Muscle of leg (tissue), 11 donors: Measurements from ENCODE around the gene CCM2. TPM values are rescaled to one million over a fixed set of nuclear protein-coding genes. Genes with fewer than 3 reads are reported as not detected.
A peak's percentile ranks its signal among the peaks of the same experiment; 100 is the strongest.

Experiments
- DNase-seq: peaks from one replicate; pipeline ENCODE4 v3.0.0; 2013
- H3K27ac ChIP-seq: one replicate; pipeline ENCODE4 v1.5.1; 2013; ENCODE audit warnings: mild to moderate bottlenecking, low read length, control low read depth
- H3K27me3 ChIP-seq: one replicate; pipeline ENCODE4 v1.6.1; 2013; ENCODE audit warnings: low read length; ENCODE audit not compliant: control insufficient read depth, insufficient read depth
- H3K36me3 ChIP-seq: one replicate; pipeline ENCODE4 v1.6.1; 2013; ENCODE audit warnings: low read length; ENCODE audit not compliant: control insufficient read depth, insufficient read depth
- H3K4me1 ChIP-seq: one replicate; pipeline ENCODE4 v1.6.1; 2013; ENCODE audit warnings: low read length; ENCODE audit not compliant: control insufficient read depth, insufficient read depth
- H3K4me3 ChIP-seq: one replicate; pipeline ENCODE4 v1.5.1; 2013; ENCODE audit warnings: low read length, control low read depth
- H3K9me3 ChIP-seq: replicated peaks from 2 replicates; pipeline ENCODE4 v1.6.1; 2013; ENCODE audit warnings: low read depth, low read length; ENCODE audit not compliant: control insufficient read depth
- WGBS: methylation state at CpG from one replicate; pipeline ENCODE4 v1.1.5; 2013; ENCODE audit warnings: missing lambda C conversion rate; ENCODE audit not compliant: insufficient coverage; 5-methylcytosine and 5-hydroxymethylcytosine counted together
- polyA plus RNA-seq, 8 donors: library from polyadenylated mRNA; unstranded; fragments of 120-200 nt; gene quantifications; one replicate each; pipeline versions ENCODE4 v1.2.1 to v1.2.3, GENCODE V29; 2013; ENCODE audit warnings: inconsistent platforms in 1 of 8, low replicate concordance in 1 of 8; ENCODE audit not compliant: insufficient read length in 8 of 8, insufficient read depth in 1 of 8
- total RNA-seq: library from RNA; stranded (reverse); fragments of 120-200 nt; gene quantifications from one replicate; pipeline ENCODE4 v1.2.4, GENCODE V29; 2013

CCM2 gene
- total and polyA plus RNA-seq, 9 donors, result 36.1 to 47.2 (median 43.1) TPM

- H3K9me3 ChIP-seq, result no peaks in the 10 kb centered on the region
- H3K4me3 ChIP-seq, result no peak overlapping the region
- DNase-seq, result no peak
- peaks cover 39% of the 10 kb centered on the region for H3K36me3 ChIP-seq
- 95% methylated on average over 9 of the region's 12 CpGs for WGBS
- H3K4me1 ChIP-seq, result no peaks in the 10 kb centered on the region
- H3K27ac ChIP-seq, result no peak overlapping the region
- H3K27me3 ChIP-seq, result no peaks in the 10 kb centered on the region
These were observed 24.5 kb upstream of the CCM2 start for GRCh38 chr7:44975331-44976039.

GRCh38 chr7:44976040-44976745, 23.8 kb upstream of the CCM2 start:
- no peaks in the 10 kb centered on the region for H3K27me3 ChIP-seq
- H3K4me1 ChIP-seq, result no peaks in the 10 kb centered on the region
- H3K36me3 ChIP-seq, result peaks cover 46% of the 10 kb centered on the region
- H3K27ac ChIP-seq, result no peak overlapping the region
- H3K9me3 ChIP-seq, result no peaks in the 10 kb centered on the region
- 98% methylated on average over 5 of the region's 6 CpGs for WGBS
- DNase-seq, result no peak
- no peak overlapping the region for H3K4me3 ChIP-seq

GRCh38 chr7:44976746-44977196, 23.2 kb upstream of the CCM2 start:
- Histone ChIP-seq H3K27me3 (no peaks in the 10 kb centered on the region), H3K4me3 (no peak overlapping the region), H3K36me3 (peaks cover 52% of the 10 kb centered on the region), H3K4me1 (no peaks in the 10 kb centered on the region), H3K9me3 (no peaks in the 10 kb centered on the region), H3K27ac (no peak overlapping the region)
- WGBS, result 95% methylated on average over 17 of the region's 17 CpGs
- no peak for DNase-seq

- H3K4me1 ChIP-seq, result no peaks in the 10 kb centered on the region
- H3K36me3 ChIP-seq, result peaks cover 56% of the 10 kb centered on the region
- no peak overlapping the region for H3K27ac ChIP-seq
- H3K9me3 ChIP-seq, result no peaks in the 10 kb centered on the region
- no peaks in the 10 kb centered on the region for H3K27me3 ChIP-seq
- peak overlapping the region; percentile 19 for H3K4me3 ChIP-seq
- 86% methylated on average over 1 of the region's 8 CpGs for WGBS
- no peak for DNase-seq
These were observed 22.6 kb upstream of the CCM2 start for GRCh38 chr7:44977304-44977958.

- no peaks in the 10 kb centered on the region for H3K9me3 ChIP-seq
- peak overlapping the region; percentile 19 for H3K4me3 ChIP-seq
- no peaks in the 10 kb centered on the region for H3K27me3 ChIP-seq
- H3K36me3 ChIP-seq, result peaks cover 61% of the 10 kb centered on the region
- 46% methylated on average over 5 of the region's 6 CpGs for WGBS
- no peak for DNase-seq
- no peaks in the 10 kb centered on the region for H3K4me1 ChIP-seq
- no peak overlapping the region for H3K27ac ChIP-seq
These were observed 22.1 kb upstream of the CCM2 start for GRCh38 chr7:44977959-44978335.

- H3K27ac ChIP-seq, result peak within 1 kb of the TSS; percentile 49
- H3K36me3 ChIP-seq, result peaks cover 68% of the 10 kb centered on the region
These were observed 21.3 kb upstream of the CCM2 start, which contains the start of gene MYO1G for GRCh38 chr7:44978511-44979366. Gene MYO1G (minus strand): TSS chr7:44979015. CDS start chr7:44978961, 54 bp downstream.

GRCh38 chr7:44979481-44980392, 20.3 kb upstream of the CCM2 start:
- DNase-seq, result peak; percentile 50
- peaks cover 7% of the 10 kb centered on the region for H3K4me1 ChIP-seq
- WGBS, result 80% methylated on average over 5 of the region's 8 CpGs
- H3K27me3 ChIP-seq, result no peaks in the 10 kb centered on the region
- peak overlapping the region; percentile 49 for H3K27ac ChIP-seq
- no peak overlapping the region for H3K4me3 ChIP-seq
- peaks cover 78% of the 10 kb centered on the region for H3K36me3 ChIP-seq
- no peaks in the 10 kb centered on the region for H3K9me3 ChIP-seq

More at GRCh38 chr7:44978511-44979366, 21.3 kb upstream of the CCM2 start, which contains the start of gene MYO1G:
- WGBS, result 87% methylated on average over 11 of the region's 24 CpGs
- Histone ChIP-seq H3K9me3 (no peaks in the 10 kb centered on the region), H3K4me3 (peak within 1 kb of the TSS; percentile 19), H3K4me1 (no peaks in the 10 kb centered on the region), H3K27me3 (no peaks in the 10 kb centered on the region)
- no peak for DNase-seq

- Histone ChIP-seq H3K36me3 (peaks cover 83% of the 10 kb centered on the region), H3K27ac (peak overlapping the region; percentile 49), H3K27me3 (no peaks in the 10 kb centered on the region), H3K9me3 (no peaks in the 10 kb centered on the region), H3K4me3 (no peak overlapping the region), H3K4me1 (peaks cover 13% of the 10 kb centered on the region)
- no CpG with 5 or more reads among the region's 8 CpGs for WGBS
- peak; percentile 67 for DNase-seq
These were observed 19.5 kb upstream of the CCM2 start for GRCh38 chr7:44980393-44981034.
